Calu3 (cell line): Measurements from ENCODE around the gene APOA5. TPM values are rescaled to one million over a fixed set of nuclear protein-coding genes. Genes with fewer than 3 reads are reported as not detected.

Experiments
- Bru-seq: library from RNA; stranded (reverse); fragments of 400-500 nt; gene quantifications from one replicate; lab custom pipeline; 2021; lab: Mats Ljungman, UMichigan
- BruChase-seq, 2 experiments: library from RNA; stranded (reverse); fragments of 400-500 nt; gene quantifications; one replicate each; lab custom pipeline; 2021; lab: Mats Ljungman, UMichigan
- BruUV-seq: library from RNA; stranded (reverse); fragments of 400-500 nt; replicated peaks from 2 replicates; lab custom pipeline; 2021; lab: Mats Ljungman, UMichigan
- CTCF ChIA-PET: fragments of 300-600 bp; sonication (Branson Sonifier 250); formaldehyde crosslinking; loops from one replicate; lab custom pipeline; 2022; ENCODE audit warnings: antibody characterized with exemption; lab: Charles Lee
- DNase-seq: peaks from one replicate; pipeline ENCODE4 v3.0.0; 2022
- H3K27ac Mint-ChIP-seq: one replicate; pipeline ENCODE4 v1.8.0; 2022; ENCODE audit warnings: mixed read lengths; ENCODE audit not compliant: unreplicated experiment
- H3K27me3 Mint-ChIP-seq: one replicate; pipeline ENCODE4 v1.8.0; 2022; ENCODE audit warnings: mixed read lengths; ENCODE audit not compliant: unreplicated experiment
- H3K36me3 Mint-ChIP-seq: one replicate; pipeline ENCODE4 v1.8.0; 2022; ENCODE audit warnings: mild to moderate bottlenecking, moderate library complexity, mixed read lengths; ENCODE audit not compliant: insufficient read depth, unreplicated experiment
- H3K4me1 Mint-ChIP-seq: one replicate; pipeline ENCODE4 v1.8.0; 2022; ENCODE audit warnings: mild to moderate bottlenecking, low read depth, mixed read lengths; ENCODE audit not compliant: unreplicated experiment
- H3K4me3 Mint-ChIP-seq: one replicate; pipeline ENCODE4 v1.8.0; 2022; ENCODE audit warnings: mild to moderate bottlenecking, low read depth, moderate library complexity, mixed read lengths; ENCODE audit not compliant: unreplicated experiment
- H3K9me3 Mint-ChIP-seq: one replicate; pipeline ENCODE4 v1.8.0; 2022; ENCODE audit warnings: low read depth, mixed read lengths; ENCODE audit not compliant: unreplicated experiment
- intact Hi-C: fragments of 100-400 bp; cut with micrococcal nuclease; formaldehyde crosslinking; loops from one replicate; pipeline ENCODE4 v1.10.0; 2022; ENCODE audit not compliant: unreplicated experiment
- long read RNA-seq: library from polyadenylated mRNA; stranded (forward); transcript quantifications from one replicate; pipeline ENCODE4 v2.0.0, GENCODE V29; 2022
- total RNA-seq: library from RNA; stranded (reverse); gene quantifications from 2 replicates; pipeline ENCODE4 v1.2.3, GENCODE V29; 2022
- TF ChIP-seq, protein P1 (sequence below): fragments of 200-600 bp; IDR thresholded peaks from one replicate; pipeline ENCODE4 v1.8.0; 2022; ENCODE audit warnings: antibody characterized with exemption; ENCODE audit not compliant: unreplicated experiment

The APOA5 gene, protein sequence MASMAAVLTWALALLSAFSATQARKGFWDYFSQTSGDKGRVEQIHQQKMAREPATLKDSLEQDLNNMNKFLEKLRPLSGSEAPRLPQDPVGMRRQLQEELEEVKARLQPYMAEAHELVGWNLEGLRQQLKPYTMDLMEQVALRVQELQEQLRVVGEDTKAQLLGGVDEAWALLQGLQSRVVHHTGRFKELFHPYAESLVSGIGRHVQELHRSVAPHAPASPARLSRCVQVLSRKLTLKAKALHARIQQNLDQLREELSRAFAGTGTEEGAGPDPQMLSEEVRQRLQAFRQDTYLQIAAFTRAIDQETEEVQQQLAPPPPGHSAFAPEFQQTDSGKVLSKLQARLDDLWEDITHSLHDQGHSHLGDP
- total RNA-seq = not detected in 2 replicates
- not detected for Bru-seq, nascent RNA
- not detected for BruChase-seq, experiment 1, labeled RNA remaining after a 6-hour chase
- not detected for BruChase-seq, experiment 2, labeled RNA remaining after a 2-hour chase
- long read RNA-seq = 0 reads

DNA sequence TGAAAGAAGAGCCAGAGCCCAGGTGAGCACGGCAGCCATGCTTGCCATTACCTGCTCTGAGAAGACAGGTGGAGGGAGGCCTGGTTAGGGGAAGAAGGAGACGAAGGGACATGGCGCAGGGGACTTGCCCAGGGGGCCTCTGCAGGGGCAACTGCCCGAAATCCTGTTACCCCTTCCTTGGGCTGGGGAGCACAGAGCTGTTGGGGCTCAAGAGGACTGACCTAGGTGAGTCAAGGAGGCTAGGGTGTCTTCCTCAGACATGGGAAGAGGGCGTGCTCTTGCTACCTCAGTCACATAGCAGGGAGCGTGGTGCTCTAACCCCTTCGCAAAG lies at the start of gene APOA5:
Gene APOA5, minus strand, starts transcription at position 67 of the 331 bp plus-strand sequence. Its CDS starts 19 bp downstream, at position 48.
- TF ChIP-seq, protein P1, sequence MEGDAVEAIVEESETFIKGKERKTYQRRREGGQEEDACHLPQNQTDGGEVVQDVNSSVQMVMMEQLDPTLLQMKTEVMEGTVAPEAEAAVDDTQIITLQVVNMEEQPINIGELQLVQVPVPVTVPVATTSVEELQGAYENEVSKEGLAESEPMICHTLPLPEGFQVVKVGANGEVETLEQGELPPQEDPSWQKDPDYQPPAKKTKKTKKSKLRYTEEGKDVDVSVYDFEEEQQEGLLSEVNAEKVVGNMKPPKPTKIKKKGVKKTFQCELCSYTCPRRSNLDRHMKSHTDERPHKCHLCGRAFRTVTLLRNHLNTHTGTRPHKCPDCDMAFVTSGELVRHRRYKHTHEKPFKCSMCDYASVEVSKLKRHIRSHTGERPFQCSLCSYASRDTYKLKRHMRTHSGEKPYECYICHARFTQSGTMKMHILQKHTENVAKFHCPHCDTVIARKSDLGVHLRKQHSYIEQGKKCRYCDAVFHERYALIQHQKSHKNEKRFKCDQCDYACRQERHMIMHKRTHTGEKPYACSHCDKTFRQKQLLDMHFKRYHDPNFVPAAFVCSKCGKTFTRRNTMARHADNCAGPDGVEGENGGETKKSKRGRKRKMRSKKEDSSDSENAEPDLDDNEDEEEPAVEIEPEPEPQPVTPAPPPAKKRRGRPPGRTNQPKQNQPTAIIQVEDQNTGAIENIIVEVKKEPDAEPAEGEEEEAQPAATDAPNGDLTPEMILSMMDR = no peak
- intact Hi-C loops = loop anchor here (5.0 kb wide), 2 partner anchors 46 to 316 kb away; partner anchors contain the start of gene APOA1
- CTCF ChIA-PET = interaction anchor here (0.5 to 1.9 kb wide), 5 partner anchors 44 to 435 kb away, joined by 3 to 39 read pairs (median 4); no protein-coding TSS in a partner anchor
- Mint-ChIP-seq H3K4me3 (no peak within 1 kb of the TSS), H3K27ac (no peak within 1 kb of the TSS), H3K9me3 (no peaks in the 10 kb centered on the region), H3K27me3 (no peaks in the 10 kb centered on the region), H3K4me1 (peaks cover 16% of the 10 kb centered on the region), H3K36me3 (peaks cover 19% of the 10 kb centered on the region)
- DNase-seq = no peak
- BruUV-seq = no TSS peak

DNA sequence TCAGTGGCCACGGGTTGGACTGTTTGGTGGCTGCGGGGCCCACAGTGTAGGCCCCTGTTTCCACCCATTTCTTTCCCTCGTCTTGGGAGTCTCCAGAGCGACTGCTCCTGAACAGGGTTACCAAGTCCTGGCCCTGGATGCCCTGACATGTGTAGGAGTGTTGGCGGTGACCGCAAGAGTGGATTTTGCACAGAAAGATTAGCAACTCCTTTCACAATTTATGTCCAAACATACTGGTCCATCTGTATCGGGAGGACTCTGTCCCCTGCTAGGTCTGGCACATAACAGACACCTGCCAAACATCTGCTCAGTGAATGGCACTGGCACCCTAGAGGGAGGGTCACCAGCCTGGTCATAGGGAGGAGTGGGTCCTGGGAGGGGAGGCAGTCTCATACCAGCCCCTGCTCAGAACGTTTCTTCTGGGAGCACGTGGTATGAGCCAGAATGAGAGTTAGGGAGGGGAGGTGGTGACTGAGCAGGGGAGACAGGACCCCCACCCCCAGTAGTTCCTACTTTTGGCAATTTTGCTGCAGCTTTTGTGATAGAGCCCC lies 49.1 kb upstream of the APOA5 start:
- CTCF ChIA-PET = no interaction called here
- H3K27ac Mint-ChIP-seq = no peak overlapping the region
- TF ChIP-seq, protein P1 = no peak
- intact Hi-C loops = no loop called here
- H3K9me3 Mint-ChIP-seq = no peaks in the 10 kb centered on the region
- DNase-seq = no peak
- BruUV-seq = no TSS peak
- H3K36me3 Mint-ChIP-seq = peaks cover 5% of the 10 kb centered on the region
- H3K27me3 Mint-ChIP-seq = no peaks in the 10 kb centered on the region
- no peak overlapping the region for H3K4me3 Mint-ChIP-seq
- no peaks in the 10 kb centered on the region for H3K4me1 Mint-ChIP-seq

DNA sequence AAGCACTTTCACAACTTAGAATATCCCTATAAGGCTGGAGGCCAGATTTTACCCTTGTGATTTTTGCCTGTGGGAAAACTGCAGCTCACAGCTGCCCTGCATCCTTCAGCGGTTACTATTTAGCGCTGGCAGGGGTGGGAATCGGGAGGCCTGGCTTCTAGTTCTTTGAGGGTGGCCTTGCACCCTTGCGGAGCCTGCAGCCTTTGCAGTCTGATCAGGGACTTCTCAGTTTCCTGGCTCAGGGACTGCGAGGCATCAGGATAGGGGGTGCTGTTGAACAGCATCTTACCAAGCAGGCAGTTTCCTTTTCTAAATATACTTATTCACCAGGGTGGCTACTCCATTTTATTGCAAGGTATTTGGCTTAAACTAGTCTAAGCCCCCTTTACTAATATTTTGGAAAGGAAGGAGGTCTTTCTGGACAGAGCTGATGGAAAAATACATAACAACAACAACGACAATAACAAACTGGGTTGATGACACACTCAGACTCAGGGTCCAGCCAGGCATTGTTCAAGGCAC lies 48.6 kb upstream of the APOA5 start:
- Mint-ChIP-seq H3K27ac (no peak overlapping the region), H3K4me1 (no peaks in the 10 kb centered on the region), H3K9me3 (no peaks in the 10 kb centered on the region), H3K36me3 (peaks cover 5% of the 10 kb centered on the region), H3K27me3 (peaks cover 2% of the 10 kb centered on the region), H3K4me3 (no peak overlapping the region)
- TF ChIP-seq, protein P1 = no peak
- no TSS peak for BruUV-seq
- DNase-seq = no peak
- intact Hi-C loops = no loop called here
- CTCF ChIA-PET = no interaction called here

DNA sequence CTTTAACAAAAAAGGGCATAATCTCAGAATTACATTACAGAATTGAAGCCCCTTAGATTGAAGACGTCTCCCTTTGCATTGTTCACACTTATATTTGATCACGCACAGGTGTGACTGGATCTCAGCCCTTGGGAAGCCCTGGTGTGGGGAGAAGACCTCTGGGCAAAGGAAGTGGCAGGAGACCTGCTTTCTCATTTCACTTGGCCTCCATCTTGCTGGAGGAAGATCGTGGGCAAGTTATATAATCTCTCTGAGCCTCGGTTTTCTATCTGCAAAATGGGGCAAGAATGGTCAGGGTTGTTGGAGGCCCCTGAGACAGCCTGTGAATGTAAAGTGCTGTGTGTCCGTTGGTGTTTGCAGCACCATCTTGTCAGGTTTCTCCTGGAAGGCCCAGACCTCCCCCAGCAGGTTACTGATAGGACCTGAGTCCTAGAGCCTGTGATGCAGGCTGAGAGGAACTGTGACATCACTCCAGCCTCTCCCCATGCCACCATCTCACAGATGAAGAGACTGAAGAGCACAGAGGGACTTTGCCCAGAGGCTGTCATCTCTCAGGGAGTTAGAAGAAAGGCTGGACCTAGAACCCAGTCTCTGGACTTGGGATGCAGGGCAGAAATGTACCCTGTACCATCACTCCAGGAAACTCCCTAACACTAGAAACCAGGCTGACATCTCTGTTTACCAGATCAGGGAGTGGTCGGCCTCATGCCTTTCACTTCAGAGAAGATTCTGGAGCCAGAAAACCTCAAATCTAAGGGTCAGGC lies 46.8 kb upstream of the APOA5 start:
- DNase-seq = no peak
- H3K9me3 Mint-ChIP-seq = no peaks in the 10 kb centered on the region
- no peak overlapping the region for H3K27ac Mint-ChIP-seq
- H3K4me3 Mint-ChIP-seq = no peak overlapping the region
- CTCF ChIA-PET = no interaction called here
- peaks cover 14% of the 10 kb centered on the region for H3K27me3 Mint-ChIP-seq
- no TSS peak for BruUV-seq
- H3K4me1 Mint-ChIP-seq = no peaks in the 10 kb centered on the region
- TF ChIP-seq, protein P1 = no peak
- intact Hi-C loops = loop anchor here (5.0 kb wide), 1 partner anchor 46 kb away; the partner anchor contains the start of gene APOA5
- H3K36me3 Mint-ChIP-seq = peaks cover under 1% of the 10 kb centered on the region
